ENCODE measurements around the gene TACC2.

DNA sequence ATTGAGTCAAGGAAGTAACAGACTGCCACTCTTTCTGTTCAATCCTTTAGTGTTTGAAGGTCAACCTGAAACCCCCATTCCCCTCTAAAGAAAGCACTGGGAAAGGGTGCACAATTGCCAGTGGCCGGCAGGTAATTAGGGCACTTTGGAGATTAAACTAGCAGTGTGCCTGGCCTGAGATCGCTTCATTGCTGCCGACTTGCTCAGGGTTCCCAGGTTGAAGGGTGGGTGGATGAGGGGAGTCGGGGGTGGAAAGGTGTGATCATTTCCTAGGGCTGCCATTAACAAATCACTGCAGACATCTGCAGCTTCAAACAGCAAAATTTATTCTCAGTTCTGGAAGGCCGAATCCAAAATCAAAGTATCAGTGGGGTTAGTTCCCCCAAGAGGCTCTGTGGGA lies 265.9 kb downstream of the TACC2 start:
- TF ChIP-seq, protein P1, sequence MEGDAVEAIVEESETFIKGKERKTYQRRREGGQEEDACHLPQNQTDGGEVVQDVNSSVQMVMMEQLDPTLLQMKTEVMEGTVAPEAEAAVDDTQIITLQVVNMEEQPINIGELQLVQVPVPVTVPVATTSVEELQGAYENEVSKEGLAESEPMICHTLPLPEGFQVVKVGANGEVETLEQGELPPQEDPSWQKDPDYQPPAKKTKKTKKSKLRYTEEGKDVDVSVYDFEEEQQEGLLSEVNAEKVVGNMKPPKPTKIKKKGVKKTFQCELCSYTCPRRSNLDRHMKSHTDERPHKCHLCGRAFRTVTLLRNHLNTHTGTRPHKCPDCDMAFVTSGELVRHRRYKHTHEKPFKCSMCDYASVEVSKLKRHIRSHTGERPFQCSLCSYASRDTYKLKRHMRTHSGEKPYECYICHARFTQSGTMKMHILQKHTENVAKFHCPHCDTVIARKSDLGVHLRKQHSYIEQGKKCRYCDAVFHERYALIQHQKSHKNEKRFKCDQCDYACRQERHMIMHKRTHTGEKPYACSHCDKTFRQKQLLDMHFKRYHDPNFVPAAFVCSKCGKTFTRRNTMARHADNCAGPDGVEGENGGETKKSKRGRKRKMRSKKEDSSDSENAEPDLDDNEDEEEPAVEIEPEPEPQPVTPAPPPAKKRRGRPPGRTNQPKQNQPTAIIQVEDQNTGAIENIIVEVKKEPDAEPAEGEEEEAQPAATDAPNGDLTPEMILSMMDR (IDR thresholded peaks at IDR 0.05; ENCODE audit: borderline replicate concordance, extremely low read depth, low read length, poor library complexity, severe bottlenecking), result no peak
- no peak for TF ChIP-seq EZH2 (IDR thresholded peaks at IDR 0.05; ENCODE audit: borderline replicate concordance, low read depth, low read length, severe bottlenecking)

Measured in DND-41 (cell line).